Measurements from ENCODE around the gene GPR75.
"Not testable (repeated sequence)": the region's sequence is repeated elsewhere in the genome, so short reads cannot be mapped to it uniquely, and the experiment has no call there.

GPR75 gene

GRCh38 chr2:53861824-53862223 is 2.1 kb upstream of the GPR75 start:
- in situ Hi-C loops (cut with MboI; ENCODE audit: low pct_unique_long_range_greater_than_20kb, low sequenced_read_pairs) = no loop called here

GRCh38 chr2:53856272-53856671 is 3.5 kb downstream of the GPR75 start:
- no peak for DNase-seq
- in situ Hi-C loops (cut with MboI; ENCODE audit: low pct_unique_long_range_greater_than_20kb, low sequenced_read_pairs) = no loop called here

More at GRCh38 chr2:53861824-53862223, 2.1 kb upstream of the GPR75 start:
- no peak for DNase-seq

- in situ Hi-C loops (cut with MboI; ENCODE audit: low pct_unique_long_range_greater_than_20kb, low sequenced_read_pairs) = no loop called here
Measured at GRCh38 chr2:53854678-53855077, 5.1 kb downstream of the GPR75 start.

GRCh38 chr2:53852532-53852931 is 7.2 kb downstream of the GPR75 start:
- in situ Hi-C loops (cut with MboI; ENCODE audit: low pct_unique_long_range_greater_than_20kb, low sequenced_read_pairs) = no loop called here
- DNase-seq = no peak

More at GRCh38 chr2:53854678-53855077, 5.1 kb downstream of the GPR75 start:
- no peak for DNase-seq

- in situ Hi-C loops (cut with MboI; ENCODE audit: low pct_unique_long_range_greater_than_20kb, low sequenced_read_pairs); DNase-seq: not testable (repeated sequence)
Measured at GRCh38 chr2:53851052-53851757, 8.6 kb downstream of the GPR75 start.

- no peak for DNase-seq
- in situ Hi-C loops (cut with MboI; ENCODE audit: low pct_unique_long_range_greater_than_20kb, low sequenced_read_pairs) = no loop called here
Measured at GRCh38 chr2:53848062-53848461, 11.7 kb downstream of the GPR75 start.

- DNase-seq = no peak
- in situ Hi-C loops (cut with MboI; ENCODE audit: low pct_unique_long_range_greater_than_20kb, low sequenced_read_pairs) = no loop called here
Measured at GRCh38 chr2:53843595-53843994, 16.2 kb downstream of the GPR75 start.

- in situ Hi-C loops (cut with MboI; ENCODE audit: low pct_unique_long_range_greater_than_20kb, low sequenced_read_pairs) = no loop called here
- no peak for DNase-seq
Measured at GRCh38 chr2:53842891-53843290, 16.9 kb downstream of the GPR75 start.

- DNase-seq; in situ Hi-C loops (cut with MboI; ENCODE audit: low pct_unique_long_range_greater_than_20kb, low sequenced_read_pairs): not testable (repeated sequence)
Measured at GRCh38 chr2:53841651-53842050, 18.1 kb downstream of the GPR75 start.

GRCh38 chr2:53840580-53840979 is 19.2 kb downstream of the GPR75 start:
- no peak for DNase-seq
- in situ Hi-C loops (cut with MboI; ENCODE audit: low pct_unique_long_range_greater_than_20kb, low sequenced_read_pairs) = no loop called here

GRCh38 chr2:53829980-53830290 is 29.8 kb downstream of the GPR75 start:
- DNase-seq; in situ Hi-C loops (cut with MboI; ENCODE audit: low pct_unique_long_range_greater_than_20kb, low sequenced_read_pairs): not testable (repeated sequence)

- in situ Hi-C loops (cut with MboI; ENCODE audit: low pct_unique_long_range_greater_than_20kb, low sequenced_read_pairs) = no loop called here
- DNase-seq = no peak
Measured at GRCh38 chr2:53829273-53829979, 30.3 kb downstream of the GPR75 start.

GRCh38 chr2:53828331-53828730 is 31.4 kb downstream of the GPR75 start:
- in situ Hi-C loops (cut with MboI; ENCODE audit: low pct_unique_long_range_greater_than_20kb, low sequenced_read_pairs) = no loop called here
- no peak for DNase-seq

- DNase-seq = no peak
- in situ Hi-C loops (cut with MboI; ENCODE audit: low pct_unique_long_range_greater_than_20kb, low sequenced_read_pairs) = no loop called here
Measured at GRCh38 chr2:53827398-53828175, 32.2 kb downstream of the GPR75 start.

GRCh38 chr2:53826587-53827397 is 33.0 kb downstream of the GPR75 start:
- in situ Hi-C loops (cut with MboI; ENCODE audit: low pct_unique_long_range_greater_than_20kb, low sequenced_read_pairs) = no loop called here
- no peak for DNase-seq

- in situ Hi-C loops (cut with MboI; ENCODE audit: low pct_unique_long_range_greater_than_20kb, low sequenced_read_pairs) = no loop called here
- DNase-seq = no peak
Measured at GRCh38 chr2:53826030-53826410, 33.7 kb downstream of the GPR75 start.

- peak; percentile 58 for DNase-seq
Measured at GRCh38 chr2:53823639-53824038, 36.1 kb downstream of the GPR75 start.

GRCh38 chr2:53821810-53822209 is 38.0 kb downstream of the GPR75 start:
- in situ Hi-C loops (cut with MboI; ENCODE audit: low pct_unique_long_range_greater_than_20kb, low sequenced_read_pairs) = no loop called here

More at GRCh38 chr2:53823639-53824038, 36.1 kb downstream of the GPR75 start:
- in situ Hi-C loops (cut with MboI; ENCODE audit: low pct_unique_long_range_greater_than_20kb, low sequenced_read_pairs) = not testable (repeated sequence)

GRCh38 chr2:53820711-53821110 is 39.1 kb downstream of the GPR75 start:
- no peak for DNase-seq

More at GRCh38 chr2:53821810-53822209, 38.0 kb downstream of the GPR75 start:
- no peak for DNase-seq

More at GRCh38 chr2:53820711-53821110, 39.1 kb downstream of the GPR75 start:
- in situ Hi-C loops (cut with MboI; ENCODE audit: low pct_unique_long_range_greater_than_20kb, low sequenced_read_pairs) = no loop called here
